Neural progenitor cell (in vitro differentiated cells): ENCODE data around the gene ZIC4.

Source experiments
- EZH2phosphoT487 ChIP-seq: fragments of 200-600 bp; sonication (generic); IDR thresholded peaks from 2 replicates; pipeline ENCODE4 v1.6.1; 2017; ENCODE audit warnings: antibody characterized with exemption
- TF ChIP-seq, protein P1 (sequence below): fragments of 200-600 bp; sonication (generic); IDR thresholded peaks from 2 replicates; pipeline ENCODE4 v1.5.1; 2017; ENCODE audit warnings: antibody characterized with exemption, mild to moderate bottlenecking

DNA sequence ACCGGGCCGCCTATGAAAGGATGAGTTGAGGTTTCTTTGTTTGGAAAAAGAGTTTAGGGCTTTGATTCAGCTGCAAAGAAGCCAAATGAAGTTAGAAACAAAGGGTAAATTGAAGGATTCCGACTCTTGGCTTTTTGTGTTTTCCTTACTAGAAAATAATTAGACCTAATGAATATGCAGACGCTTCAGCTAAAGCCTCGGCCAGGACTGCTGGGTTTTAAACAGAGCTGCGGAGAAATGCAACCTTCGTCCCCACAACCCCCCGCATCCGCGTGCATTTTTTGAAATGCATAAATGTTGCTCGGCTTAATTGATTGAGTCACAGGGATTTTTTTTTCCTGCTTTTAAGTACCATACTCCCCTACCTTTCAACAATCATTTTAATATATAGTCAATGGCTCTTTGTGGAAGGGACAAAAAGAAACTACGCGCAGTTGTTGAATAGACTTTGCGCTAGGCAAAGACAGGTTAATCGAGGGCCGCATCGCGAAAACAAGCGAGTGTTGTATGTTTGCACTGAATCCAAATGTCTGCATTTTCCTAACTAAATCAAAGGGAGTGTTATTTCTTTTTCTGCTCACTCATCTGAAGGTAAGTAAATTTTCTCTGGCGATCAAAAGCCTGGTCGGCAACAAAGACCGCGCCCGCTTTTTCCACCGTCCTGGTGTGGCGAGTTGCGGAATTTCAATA is 1.3 kb upstream of the ZIC4 start:
- TF ChIP-seq, protein P1, sequence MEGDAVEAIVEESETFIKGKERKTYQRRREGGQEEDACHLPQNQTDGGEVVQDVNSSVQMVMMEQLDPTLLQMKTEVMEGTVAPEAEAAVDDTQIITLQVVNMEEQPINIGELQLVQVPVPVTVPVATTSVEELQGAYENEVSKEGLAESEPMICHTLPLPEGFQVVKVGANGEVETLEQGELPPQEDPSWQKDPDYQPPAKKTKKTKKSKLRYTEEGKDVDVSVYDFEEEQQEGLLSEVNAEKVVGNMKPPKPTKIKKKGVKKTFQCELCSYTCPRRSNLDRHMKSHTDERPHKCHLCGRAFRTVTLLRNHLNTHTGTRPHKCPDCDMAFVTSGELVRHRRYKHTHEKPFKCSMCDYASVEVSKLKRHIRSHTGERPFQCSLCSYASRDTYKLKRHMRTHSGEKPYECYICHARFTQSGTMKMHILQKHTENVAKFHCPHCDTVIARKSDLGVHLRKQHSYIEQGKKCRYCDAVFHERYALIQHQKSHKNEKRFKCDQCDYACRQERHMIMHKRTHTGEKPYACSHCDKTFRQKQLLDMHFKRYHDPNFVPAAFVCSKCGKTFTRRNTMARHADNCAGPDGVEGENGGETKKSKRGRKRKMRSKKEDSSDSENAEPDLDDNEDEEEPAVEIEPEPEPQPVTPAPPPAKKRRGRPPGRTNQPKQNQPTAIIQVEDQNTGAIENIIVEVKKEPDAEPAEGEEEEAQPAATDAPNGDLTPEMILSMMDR, result no peak
- TF ChIP-seq EZH2phosphoT487, result peak; percentile 94
